IPS-NIHi7 (cell line): ENCODE data around the gene MB21D2.
"Not testable (repeated sequence)": the region's sequence is repeated elsewhere in the genome, so short reads cannot be mapped to it uniquely, and the experiment has no call there.

Experiments used
- DNase-seq: peaks from one replicate; pipeline ENCODE4 v3.0.0; 2012; ENCODE audit warnings: mixed read lengths; ENCODE audit errors: extremely low spot score

Gene MB21D2, protein sequence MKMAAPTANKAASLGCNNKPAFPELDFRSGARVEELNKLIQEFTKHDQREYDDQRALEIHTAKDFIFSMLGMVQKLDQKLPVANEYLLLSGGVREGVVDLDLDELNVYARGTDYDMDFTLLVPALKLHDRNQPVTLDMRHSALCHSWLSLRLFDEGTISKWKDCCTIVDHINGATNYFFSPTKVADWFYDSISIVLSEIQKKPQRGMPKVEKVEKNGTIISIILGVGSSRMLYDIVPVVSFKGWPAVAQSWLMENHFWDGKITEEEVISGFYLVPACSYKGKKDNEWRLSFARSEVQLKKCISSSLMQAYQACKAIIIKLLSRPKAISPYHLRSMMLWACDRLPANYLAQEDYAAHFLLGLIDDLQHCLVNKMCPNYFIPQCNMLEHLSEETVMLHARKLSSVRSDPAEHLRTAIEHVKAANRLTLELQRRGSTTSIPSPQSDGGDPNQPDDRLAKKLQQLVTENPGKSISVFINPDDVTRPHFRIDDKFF

DNA sequence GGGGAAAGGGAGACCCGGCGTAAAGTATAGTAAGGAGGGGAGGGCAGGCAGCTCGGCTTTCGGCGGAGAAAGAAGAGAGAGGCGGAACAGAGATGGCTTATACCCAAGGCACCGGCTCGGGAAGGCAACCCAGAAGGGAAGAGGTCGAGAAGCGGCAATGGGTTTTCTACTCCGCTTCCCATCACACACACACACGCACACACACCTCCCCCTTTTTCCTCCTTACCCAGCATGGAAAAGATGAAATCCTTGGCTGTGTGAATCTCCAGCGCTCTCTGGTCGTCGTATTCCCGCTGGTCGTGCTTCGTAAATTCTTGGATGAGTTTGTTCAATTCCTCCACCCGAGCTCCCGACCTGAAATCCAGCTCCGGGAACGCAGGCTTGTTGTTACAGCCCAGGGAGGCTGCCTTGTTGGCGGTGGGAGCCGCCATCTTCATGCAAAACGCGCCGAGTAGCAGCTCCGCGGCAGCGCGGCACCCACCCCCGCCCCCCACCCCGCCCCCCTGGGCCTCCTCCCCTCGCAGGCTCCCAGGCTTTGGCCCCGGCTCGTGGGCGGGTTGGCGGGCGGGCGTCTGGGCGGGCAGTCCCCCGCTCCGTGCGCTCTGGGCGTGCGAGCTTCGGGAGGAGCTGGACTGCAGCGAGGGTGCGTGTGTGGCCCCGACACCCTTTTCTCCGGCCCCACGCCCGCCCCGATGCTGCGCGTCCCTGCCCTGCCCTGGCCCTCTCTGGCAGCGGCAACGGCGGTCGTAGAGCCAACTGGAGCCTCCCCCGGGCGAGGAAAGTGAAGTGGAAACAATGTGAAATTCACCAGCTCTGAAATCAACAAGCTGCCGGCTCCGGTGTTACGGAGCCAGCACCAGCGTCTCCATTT is at the start of gene MB21D2:
Gene MB21D2, minus strand, starts transcription at position 453 of the 871 bp plus-strand sequence. Its CDS starts 16 bp downstream, at position 437.
- DNase-seq: peak; percentile 86

DNA sequence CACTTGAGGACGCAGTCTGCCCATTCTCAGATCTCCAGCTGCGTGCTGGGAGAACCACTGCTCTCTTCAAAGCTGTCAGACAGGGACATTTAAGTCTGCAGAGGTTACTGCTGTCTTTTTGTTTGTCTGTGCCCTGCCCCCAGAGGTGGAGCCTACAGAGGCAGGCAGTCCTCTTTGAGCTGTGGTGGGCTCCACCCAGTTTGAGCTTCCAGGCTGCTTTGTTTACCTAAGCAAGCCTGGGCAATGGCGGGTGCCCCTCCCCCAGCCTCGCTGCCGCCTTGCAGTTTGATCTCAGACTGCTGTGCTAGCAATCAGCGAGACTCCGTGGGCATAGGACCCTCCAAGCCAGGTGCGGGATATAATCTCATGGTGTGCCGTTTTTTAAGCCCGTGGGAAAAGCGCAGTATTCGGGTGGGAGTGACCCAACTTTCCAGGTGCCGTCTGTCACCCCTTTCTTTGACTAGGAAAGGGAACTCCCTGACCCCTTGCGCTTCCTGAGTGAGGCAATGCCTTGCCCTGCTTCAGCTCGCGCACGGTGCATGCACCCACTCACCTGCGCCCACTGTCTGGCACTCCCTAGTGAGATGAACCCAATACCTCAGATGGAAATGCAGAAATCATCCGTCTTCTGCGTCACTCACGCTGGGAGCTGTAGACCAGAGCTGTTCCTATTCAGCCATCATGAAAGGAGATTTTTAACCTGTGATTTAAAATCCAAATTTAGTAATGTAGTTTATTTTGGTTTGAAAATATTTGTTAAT is 47.5 kb upstream of the MB21D2 start:
- not testable (repeated sequence) for DNase-seq

DNA sequence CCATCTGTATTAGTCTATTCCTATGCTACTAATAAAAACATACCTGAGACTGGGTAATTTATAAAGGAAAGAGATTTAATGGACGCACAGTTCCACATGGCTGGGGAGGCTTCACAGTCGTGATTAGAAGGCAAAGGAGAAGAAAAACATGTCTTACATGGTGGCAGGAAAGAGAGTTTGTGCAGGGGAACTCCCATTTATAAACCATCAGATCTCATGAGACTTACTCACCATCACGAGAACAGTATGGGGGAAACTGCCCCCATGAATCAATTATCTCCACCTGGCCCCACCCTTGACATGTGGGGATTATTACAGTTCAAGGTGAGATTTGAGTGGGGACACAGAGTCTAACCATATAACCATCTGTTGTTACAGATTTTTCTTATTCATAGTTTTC is 42.1 kb upstream of the MB21D2 start:
- no peak for DNase-seq

DNA sequence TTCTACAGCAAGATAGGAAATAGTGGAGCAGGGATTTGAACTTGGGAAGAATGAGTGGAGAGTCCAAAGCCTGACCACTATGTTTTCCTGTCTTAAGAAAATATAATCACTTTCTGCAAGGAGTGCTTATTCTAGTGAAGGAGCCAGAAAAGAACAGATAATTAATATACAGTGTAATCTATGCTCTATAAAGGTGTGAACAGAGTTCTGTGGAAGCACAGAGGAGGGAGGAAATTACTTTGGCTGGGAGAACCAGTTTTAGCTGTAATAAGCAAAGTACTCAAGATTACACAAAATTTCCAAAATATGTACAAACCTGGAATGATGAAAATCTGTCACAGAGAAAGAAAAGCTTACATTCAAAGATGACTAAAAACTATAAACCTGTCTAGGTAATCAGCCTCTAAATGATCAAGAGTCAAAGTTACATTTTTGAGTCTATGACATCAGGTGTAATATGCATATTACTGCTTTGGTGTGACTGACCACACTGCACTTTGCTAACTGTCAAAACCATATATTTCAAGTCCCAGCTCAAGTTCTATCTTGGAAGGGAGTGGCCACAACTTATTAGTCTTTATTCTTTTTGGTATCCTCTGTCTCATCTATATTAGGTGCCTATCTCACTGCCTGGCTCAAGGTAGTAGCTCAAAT is 40.7 kb upstream of the MB21D2 start:
- no peak for DNase-seq

DNA sequence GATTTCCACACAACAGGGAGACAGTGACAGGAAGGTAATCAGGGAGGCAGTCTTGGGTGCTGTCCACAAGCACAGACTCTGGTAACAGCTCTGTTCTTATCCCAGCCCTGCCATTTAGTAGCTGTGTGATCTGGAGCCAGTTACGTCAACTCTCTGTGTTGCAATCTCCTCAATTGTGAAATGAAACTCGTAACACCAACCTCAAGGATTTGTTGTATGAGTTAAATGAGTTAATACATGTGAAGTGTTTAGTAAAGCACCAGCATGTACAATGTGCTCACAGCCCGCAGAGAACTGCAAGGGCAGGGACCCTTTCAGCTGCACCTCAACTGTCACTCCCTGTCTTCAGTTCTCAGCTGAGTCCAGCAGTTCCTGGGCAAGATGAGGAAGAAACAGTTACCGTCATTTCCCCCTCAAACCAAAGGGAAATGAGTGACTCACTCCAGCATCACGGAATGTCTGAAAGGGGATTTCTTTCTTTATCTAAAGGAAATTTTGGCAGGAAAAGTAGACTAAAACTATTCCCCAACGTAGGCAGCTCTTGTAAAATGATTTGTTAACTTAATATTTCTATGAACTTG is 39.9 kb upstream of the MB21D2 start:
- DNase-seq: no peak

DNA sequence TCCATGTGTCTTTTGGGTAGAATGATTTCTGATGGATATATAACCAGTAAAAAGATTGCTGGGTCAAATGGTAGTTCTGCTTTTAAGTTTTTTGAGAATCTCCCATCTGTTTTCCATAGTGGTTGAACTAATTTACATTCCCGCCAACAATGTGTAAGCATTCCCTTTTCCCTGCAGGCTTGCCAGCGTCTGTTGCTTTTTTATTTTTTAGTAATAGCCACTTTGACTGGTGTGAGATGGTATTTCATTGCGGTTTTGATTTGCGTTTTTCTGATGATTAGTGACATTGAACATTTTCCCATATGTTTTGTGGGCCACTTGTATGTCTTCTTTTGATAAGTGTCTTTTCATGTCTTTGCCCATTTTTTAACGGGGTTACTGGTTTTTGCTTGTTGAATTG is 36.3 kb upstream of the MB21D2 start:
- no peak for DNase-seq

DNA sequence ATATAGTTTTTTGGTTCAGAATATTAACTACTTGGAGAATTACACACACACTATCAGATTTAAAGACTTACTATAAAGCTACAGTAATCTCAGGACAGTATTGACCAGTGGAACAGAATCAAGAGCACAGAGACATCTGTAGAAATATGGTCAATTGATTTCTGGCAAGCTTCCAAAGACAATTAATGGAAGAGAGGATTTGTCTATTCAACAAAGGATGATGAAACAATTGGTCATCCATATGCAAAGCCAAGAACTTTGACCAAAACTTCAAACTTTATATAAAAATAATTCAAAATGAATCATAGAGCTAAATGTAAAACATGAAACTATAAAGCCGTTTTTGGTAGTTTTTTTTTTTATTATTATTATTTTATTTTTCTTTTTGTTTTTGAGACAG is 29.8 kb upstream of the MB21D2 start:
- DNase-seq: no peak

DNA sequence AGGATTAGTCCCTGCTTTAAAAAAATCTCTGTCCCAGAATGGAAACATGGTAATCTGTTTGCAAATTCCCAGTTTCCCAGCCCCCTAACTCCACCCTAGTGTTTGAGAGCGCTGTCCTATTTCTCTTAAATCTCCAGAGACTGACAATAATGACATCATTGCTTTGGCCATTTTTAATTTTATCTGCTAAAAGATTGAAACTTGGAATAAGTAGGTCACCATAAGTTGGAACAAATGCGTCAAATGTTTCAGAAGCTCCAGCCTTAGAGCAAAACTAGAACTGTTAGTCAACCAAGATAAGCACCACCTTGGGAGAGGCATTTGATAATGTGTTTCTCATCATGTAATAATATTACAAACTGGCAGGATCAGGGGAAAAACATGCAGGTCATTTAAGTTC is 25.7 kb upstream of the MB21D2 start:
- DNase-seq: no peak

DNA sequence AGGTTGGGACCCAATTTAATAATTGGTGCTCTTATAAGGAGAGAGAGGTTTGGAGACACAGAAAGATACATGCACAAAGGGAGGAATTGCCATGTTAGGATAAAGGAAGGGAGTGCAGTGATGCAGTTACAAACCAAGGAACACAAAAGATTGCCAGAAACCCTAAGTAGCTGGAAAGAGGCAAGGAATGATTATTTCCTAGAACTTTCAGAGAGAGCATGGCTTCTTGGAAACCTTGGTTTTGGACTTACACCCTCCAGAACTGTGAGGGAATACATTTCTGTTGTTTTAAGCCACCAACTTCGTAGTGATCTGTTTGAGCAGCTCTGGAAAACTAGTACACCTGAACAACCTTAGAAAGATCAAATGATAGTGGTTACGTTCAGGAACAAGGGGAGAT is 25.0 kb upstream of the MB21D2 start:
- DNase-seq: no peak

DNA sequence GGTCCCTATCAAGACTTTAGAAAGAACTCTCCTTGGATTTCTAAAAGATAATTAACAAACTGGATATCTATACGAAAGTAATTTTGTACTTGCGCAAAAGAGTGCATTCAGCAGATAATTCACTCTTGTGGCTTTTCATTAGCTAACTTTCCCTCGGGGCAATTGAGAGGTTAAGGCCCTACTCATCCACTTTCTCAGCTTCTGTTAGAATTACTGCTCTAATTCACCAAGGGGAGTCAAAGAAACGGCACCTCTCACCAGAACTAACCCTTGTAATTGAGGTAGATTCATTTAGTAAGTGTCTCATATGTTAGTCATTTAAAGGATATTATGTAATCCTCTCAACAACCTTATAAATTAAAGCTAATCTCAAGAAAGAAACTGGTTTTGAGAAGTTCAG is 22.5 kb upstream of the MB21D2 start:
- DNase-seq: no peak

DNA sequence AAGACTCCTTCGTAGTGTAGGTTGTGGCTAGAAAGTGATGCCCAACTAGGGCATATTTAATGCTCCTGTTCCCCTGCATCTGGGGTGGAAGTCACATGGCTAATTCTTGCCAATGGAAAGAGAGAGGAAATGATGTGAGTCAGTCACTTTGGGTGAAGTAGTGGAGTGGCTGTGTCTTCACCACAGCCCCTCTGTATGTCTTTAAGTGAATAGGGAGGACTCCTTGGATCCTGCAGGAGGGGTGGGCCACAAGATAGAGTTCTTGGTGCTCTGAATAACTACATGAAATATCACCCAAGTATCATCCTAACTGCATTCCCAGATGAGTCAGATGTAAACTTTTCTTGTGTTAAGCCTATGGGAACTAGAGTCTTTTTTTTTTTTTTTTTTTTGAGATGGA is 17.8 kb upstream of the MB21D2 start:
- no peak for DNase-seq

DNA sequence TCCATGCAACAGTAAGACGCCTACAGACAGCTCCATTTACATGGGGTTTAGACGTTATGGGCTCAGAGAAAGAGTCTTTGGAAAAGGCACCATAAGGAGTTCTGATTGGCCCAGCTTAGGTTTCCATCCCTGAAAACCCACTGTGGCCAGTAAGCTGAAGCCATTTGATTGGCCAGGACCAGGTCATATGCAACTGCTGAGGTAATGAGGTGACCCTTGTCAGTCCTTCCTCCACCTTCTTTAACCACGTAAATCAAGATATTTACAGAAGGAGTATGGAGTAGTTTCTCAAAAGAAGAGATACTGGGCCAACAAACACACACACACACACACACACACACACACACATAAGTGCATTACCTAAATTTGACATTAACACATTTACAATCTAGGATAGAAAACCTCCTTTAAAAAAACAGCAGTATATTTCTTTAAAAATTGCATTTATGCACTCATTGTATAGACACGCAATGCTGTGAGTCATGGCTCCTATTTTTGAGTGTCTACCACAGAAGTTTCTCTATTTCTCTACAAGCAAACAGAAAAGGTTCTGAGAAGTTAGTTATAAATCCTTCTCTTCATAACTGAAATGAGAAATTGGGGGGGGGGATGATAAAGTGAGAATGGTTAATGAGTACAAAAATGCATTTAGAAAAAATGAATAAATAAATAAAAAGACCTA is 16.3 kb upstream of the MB21D2 start:
- DNase-seq: no peak

DNA sequence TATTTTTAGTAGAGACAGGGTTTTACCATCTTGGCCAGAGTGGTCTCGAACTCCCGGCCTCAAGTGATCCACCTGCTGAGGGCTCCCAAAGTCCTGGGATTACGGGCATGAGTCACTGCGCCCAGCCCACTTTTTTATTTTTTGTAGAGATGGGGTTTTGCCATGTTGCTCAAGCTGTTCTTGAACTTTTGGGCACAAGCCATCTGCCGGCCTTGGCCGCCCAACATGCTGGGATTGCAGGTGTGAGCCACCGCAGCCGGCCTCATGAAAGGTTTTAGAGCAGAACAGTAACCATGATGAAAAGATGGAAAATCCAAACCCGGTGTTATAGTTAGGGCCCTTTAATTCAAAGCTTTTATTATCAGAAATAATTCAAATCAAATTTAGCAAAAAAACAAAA is 15.6 kb upstream of the MB21D2 start:
- DNase-seq: no peak

DNA sequence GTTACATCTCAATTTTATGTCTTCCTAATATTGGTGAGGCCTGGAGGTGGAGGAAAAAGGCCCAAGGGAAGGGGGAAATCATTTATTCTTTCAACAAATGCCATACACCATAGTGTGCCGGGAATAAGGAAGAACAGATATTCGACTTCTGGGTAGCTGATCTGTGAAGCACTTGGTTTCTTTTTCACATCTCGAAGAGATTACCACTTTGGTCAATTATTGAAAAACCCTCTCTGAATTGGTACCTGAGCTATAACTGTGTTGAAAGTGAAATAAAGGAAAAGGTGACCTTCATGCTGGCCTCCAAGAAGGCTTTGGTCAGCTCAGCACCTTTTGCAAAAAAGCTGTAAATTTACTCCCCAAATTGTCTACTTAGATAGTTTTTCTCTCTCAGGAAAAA is 14.2 kb upstream of the MB21D2 start:
- no peak for DNase-seq

DNA sequence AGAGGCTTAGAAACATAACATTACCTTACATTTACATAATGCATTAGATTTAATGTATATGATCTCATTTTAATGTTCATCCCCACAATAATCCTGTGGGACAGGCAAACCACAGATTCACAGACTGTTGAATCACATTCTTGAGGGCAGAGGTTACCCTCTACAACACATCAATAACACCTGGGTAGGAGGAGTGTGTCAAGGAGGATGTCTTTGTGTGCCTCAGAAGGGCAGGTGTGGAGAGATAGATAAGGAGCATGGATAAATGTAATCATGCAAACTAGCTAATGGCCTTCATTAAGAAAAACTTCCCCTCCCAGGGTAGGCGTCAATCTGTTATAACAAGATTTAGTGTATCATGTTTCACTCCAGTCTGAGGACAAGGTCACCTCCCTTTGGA is 12.9 kb upstream of the MB21D2 start:
- DNase-seq: no peak

DNA sequence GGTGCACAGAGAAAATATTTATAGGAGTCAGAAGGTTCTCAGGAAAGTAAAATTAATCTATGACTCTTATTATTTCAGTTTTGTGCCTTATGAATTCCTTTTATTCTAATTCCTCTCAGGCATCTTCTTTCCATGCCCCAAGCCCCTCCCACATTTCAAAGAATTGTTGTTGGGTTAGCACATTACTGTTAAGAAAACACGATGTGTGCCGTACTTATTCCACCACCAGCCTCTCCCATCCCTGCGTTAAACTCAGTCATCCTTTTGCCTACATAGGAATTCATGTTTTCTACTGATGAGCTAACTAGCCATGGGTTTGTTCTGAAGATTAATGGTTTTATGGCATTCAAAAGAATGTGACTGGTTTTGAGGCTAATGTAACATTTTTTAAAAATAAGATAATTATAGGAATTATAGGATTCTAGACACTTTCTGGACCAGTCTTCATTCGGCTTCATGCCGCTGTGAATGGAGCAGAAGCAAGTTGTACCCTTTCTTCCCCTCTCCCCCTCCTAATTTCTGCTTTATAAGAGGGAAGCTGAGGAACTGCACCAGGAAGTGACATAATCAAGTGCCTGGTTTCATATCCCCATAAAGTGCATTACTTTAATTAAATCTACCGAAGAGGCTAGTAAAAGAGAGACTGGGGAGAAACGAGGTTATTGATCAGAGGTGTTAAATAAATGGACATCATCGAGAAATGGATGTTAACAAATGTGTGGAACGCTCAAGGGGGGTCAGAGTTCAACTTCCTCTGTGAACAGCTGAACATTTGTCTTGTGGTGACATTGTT is 12.3 kb upstream of the MB21D2 start:
- DNase-seq: no peak

DNA sequence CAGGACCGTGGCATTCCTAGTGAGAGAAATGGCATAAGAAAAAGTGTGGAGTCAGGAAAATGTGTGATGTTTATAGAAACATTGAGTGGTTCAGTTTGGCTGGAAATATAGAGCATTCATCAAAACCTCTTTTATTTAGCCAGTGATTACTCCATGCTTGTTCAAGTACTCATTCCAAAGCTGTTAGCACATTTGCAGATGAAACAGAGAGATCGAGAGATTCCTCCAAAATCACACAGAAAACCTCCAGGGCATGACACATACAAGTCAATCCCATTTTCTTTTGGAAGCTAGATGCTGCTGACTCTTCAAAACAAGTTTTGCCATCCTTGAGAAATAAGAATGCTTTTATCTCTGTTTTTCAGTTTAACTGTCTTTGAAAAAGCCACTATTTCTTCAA is 11.5 kb upstream of the MB21D2 start:
- no peak for DNase-seq

DNA sequence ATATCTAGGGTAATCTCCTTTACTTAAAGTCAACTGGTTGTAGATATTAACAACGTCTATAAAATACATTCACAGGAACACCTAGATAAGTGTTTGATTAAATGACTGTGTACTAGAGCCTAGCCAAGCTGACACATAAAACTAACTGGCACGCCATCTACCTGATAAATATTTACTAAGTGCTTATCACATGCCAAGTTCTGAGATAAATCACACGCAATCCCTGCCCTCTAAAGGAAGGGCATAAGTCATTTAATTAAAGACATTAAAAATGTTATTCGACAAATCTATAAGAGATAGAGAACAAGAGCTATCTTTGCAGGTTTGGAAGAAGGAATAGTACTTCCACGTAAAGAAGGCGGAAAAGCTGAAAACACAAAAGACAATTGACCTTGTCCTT is 11.1 kb upstream of the MB21D2 start:
- no peak for DNase-seq

DNA sequence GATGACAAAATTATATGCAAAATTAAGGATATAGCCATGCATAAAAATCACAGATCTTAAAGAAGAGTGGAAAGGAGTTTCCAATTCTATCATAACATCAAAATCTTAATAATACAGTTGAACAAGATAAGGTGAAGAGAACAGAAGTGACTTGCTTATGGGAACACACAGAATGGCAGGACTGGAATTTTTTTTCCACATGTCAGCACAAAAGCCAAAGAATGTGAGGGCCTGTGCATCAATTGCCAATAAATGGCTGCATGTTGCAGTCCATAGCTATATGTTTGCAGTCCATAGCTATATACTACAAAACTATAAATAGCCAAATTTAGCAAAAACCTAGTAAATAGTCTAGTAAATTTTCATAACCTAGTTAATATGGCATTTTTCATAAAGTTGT is 10.4 kb upstream of the MB21D2 start:
- DNase-seq: no peak

DNA sequence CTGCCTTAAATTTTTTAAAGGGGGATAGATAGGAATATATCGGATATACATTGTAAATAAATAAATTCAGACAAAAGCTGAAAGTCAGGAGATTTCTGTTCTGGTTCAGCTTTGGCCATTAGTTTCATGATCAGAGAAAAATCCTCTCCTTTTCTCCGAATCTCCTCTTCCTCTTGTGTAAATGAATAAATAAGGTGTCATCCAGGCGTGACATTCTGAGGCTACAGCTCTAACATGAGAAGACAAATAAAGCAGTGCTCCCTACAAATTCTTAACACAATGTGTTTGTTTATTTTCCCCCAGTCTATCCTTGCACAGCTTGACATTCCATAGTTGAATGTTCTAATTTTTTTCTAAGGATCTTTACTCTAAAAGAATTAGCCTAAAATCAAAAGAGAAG is 9.4 kb upstream of the MB21D2 start:
- no peak for DNase-seq
